Cardiac muscle cell (in vitro differentiated cells and primary cell): ENCODE data around the gene GLCE. TPM values are rescaled to one million over a fixed set of nuclear protein-coding genes. Genes with fewer than 3 reads are reported as not detected.

Source experiments
- DNase-seq, 2 donors: peaks; one replicate each; pipeline versions ENCODE4 v3.0.0 to v3.0.0-alpha.2; 2010 to 2017; ENCODE audit warnings: low read depth in 1 of 2, low spot score in 1 of 2
- H3K27ac ChIP-seq: fragments of 200-600 bp; sonication (generic); 2 replicates; pipeline ENCODE4 v1.5.1; 2016
- H3K27me3 ChIP-seq: fragments of 200-600 bp; sonication (generic); 2 replicates; pipeline ENCODE4 v1.6.0; 2016; ENCODE audit warnings: control low read depth
- H3K36me3 ChIP-seq: fragments of 200-600 bp; sonication (generic); 2 replicates; pipeline ENCODE4 v1.5.1; 2016; ENCODE audit warnings: control low read depth
- H3K4me1 ChIP-seq: fragments of 200-600 bp; sonication (generic); 2 replicates; pipeline ENCODE4 v1.8.1; 2017; ENCODE audit warnings: low read depth, mild to moderate bottlenecking, mixed run types
- H3K4me3 ChIP-seq: fragments of 200-600 bp; sonication (generic); 2 replicates; pipeline ENCODE4 v1.5.1; 2016; ENCODE audit warnings: mild to moderate bottlenecking
- H3K9me3 ChIP-seq: fragments of 200-600 bp; sonication (generic); 2 replicates; pipeline ENCODE4 v1.5.1; 2017; ENCODE audit warnings: low read depth, mild to moderate bottlenecking, control low read depth
- CTCF ChIP-seq: IDR thresholded peaks from 2 replicates; pipeline ENCODE4 v1.5.1; 2012; ENCODE audit warnings: low read depth, mild to moderate bottlenecking, low read length
- polyA plus RNA-seq: library from polyadenylated mRNA; unstranded; fragments of >200 nt; fragmentation: Nextera tagmentation; extraction: Ambion mirVana; gene quantifications from 2 replicates; pipeline ENCODE4 v1.2.1, GENCODE V29; 2016
- total RNA-seq: library from RNA; depleted of rRNA; stranded (reverse); fragments of >200 nt; gene quantifications from 2 replicates; pipeline ENCODE4 v1.2.3, GENCODE V29; 2016

The GLCE gene
- total and polyA plus RNA-seq, 2 experiments from 2014 or later, result 6.1 to 9.3 TPM

- DNase-seq, result no peak
- H3K36me3 ChIP-seq, result no peaks in the 10 kb centered on the region
- no peak overlapping the region for H3K4me3 ChIP-seq
- TF ChIP-seq CTCF, result no peak
- H3K27me3 ChIP-seq, result no peaks in the 10 kb centered on the region
- peaks cover 11% of the 10 kb centered on the region for H3K4me1 ChIP-seq
- H3K9me3 ChIP-seq, result no peaks in the 10 kb centered on the region
- H3K27ac ChIP-seq, result no peak overlapping the region
These were observed 121.8 kb downstream of the GLCE start for GRCh38 chr15:69282104-69282743.

- no peak for DNase-seq
These were observed 125.4 kb downstream of the GLCE start for GRCh38 chr15:69285834-69286233.

GRCh38 chr15:69288011-69288410, 127.6 kb downstream of the GLCE start:
- Histone ChIP-seq H3K4me3 (no peak overlapping the region), H3K4me1 (peaks cover 4% of the 10 kb centered on the region), H3K9me3 (no peaks in the 10 kb centered on the region), H3K36me3 (no peaks in the 10 kb centered on the region), H3K27me3 (no peaks in the 10 kb centered on the region), H3K27ac (no peak overlapping the region)
- TF ChIP-seq CTCF, result no peak
- no peak for DNase-seq

More at GRCh38 chr15:69285834-69286233, 125.4 kb downstream of the GLCE start:
- Histone ChIP-seq H3K36me3 (no peaks in the 10 kb centered on the region), H3K4me3 (no peak overlapping the region), H3K4me1 (peaks cover 10% of the 10 kb centered on the region), H3K9me3 (no peaks in the 10 kb centered on the region), H3K27me3 (no peaks in the 10 kb centered on the region), H3K27ac (no peak overlapping the region)
- TF ChIP-seq CTCF, result no peak

- H3K27ac ChIP-seq, result no peak overlapping the region
- peaks cover 4% of the 10 kb centered on the region for H3K4me1 ChIP-seq
- TF ChIP-seq CTCF, result no peak
- DNase-seq, result no peak
- H3K36me3 ChIP-seq, result no peaks in the 10 kb centered on the region
- no peaks in the 10 kb centered on the region for H3K27me3 ChIP-seq
- no peak overlapping the region for H3K4me3 ChIP-seq
- H3K9me3 ChIP-seq, result no peaks in the 10 kb centered on the region
These were observed 128.3 kb downstream of the GLCE start for GRCh38 chr15:69288531-69289341.

- no peak overlapping the region for H3K27ac ChIP-seq
- H3K4me3 ChIP-seq, result no peak overlapping the region
- H3K4me1 ChIP-seq, result peaks cover 4% of the 10 kb centered on the region
- no peaks in the 10 kb centered on the region for H3K9me3 ChIP-seq
- TF ChIP-seq CTCF, result no peak
- no peaks in the 10 kb centered on the region for H3K27me3 ChIP-seq
- no peak for DNase-seq
- no peaks in the 10 kb centered on the region for H3K36me3 ChIP-seq
These were observed 129.1 kb downstream of the GLCE start for GRCh38 chr15:69289342-69290146.
